Thyroid gland (tissue), 4 donors: ENCODE measurements around the gene OR7G1.

Experiments
- CTCF ChIP-seq, 6 experiments: fragments of 200-600 bp in 3 of 6; fragments of 450-650 bp in 3 of 6; sonication (generic) in 3 of 6; IDR thresholded peaks; one replicate each; pipeline ENCODE4 v1.5.1; 2016 to 2019; ENCODE audit warnings: antibody characterized with exemption in 6 of 6, mild to moderate bottlenecking in 2 of 6, inconsistent platforms in 1 of 6, moderate library complexity in 1 of 6
- POLR2A ChIP-seq, 2 donors: fragments of 450-650 bp; IDR thresholded peaks; one replicate each; pipeline ENCODE4 v1.6.1; 2017; ENCODE audit warnings: antibody characterized with exemption in 2 of 2, mild to moderate bottlenecking in 2 of 2, moderate library complexity in 1 of 2

GRCh38 chr19:9161427-9161826, 45.9 kb upstream of the OR7G1 start:
- TF ChIP-seq CTCF (IDR thresholded peaks at IDR 0.05) (no peak), POLR2A (IDR thresholded peaks at IDR 0.05) (no peak)
